HG03066 (cell line): ENCODE results near the gene DOK3.

ENCODE experiments used
- ATAC-seq: cut with Tn5 transposase; IDR thresholded peaks from one replicate; pipeline ENCODE4 v1.9.1; 2021; ENCODE audit warnings: low read depth; ENCODE audit not compliant: unreplicated experiment

DOK3 gene

DNA sequence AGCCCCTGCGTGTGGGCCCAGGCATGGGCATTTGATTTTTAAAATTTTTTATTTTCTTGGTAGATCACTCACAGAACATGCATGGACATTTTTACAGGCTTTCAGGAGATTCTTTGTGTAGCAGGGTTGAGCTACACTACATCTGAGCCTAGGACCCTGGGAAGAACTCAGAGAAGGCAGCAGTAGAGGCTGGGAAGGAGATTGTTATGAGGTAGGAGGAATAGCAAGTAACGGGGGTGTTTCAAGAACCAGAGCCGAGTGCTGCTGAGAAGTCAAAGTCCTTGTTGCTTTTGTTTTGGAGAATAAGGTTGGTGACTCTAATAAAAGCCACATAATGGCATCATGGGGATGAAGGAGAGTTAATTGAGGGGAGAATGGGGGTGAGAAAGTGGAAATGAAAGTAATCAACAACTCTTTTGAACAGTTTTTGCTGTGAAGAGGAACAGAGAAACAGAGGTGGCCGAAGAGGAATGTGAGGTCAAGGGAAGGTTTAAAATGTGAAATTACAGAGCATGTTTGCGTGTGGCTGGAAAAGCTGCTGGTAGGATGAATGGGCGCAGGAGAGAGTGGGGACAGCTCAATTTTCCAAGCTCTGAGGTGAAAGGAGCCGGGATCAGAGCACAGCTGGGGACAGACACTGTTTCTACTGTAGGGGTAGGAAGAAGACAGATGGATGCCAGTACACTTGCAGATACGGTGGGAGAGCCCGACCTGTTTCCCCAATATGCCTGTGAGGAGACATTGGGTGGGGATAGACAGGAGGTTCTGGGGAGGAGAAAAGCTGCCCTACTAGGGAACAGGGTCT lies 7.5 kb downstream of the DOK3 start:
- no peak for ATAC-seq

DNA sequence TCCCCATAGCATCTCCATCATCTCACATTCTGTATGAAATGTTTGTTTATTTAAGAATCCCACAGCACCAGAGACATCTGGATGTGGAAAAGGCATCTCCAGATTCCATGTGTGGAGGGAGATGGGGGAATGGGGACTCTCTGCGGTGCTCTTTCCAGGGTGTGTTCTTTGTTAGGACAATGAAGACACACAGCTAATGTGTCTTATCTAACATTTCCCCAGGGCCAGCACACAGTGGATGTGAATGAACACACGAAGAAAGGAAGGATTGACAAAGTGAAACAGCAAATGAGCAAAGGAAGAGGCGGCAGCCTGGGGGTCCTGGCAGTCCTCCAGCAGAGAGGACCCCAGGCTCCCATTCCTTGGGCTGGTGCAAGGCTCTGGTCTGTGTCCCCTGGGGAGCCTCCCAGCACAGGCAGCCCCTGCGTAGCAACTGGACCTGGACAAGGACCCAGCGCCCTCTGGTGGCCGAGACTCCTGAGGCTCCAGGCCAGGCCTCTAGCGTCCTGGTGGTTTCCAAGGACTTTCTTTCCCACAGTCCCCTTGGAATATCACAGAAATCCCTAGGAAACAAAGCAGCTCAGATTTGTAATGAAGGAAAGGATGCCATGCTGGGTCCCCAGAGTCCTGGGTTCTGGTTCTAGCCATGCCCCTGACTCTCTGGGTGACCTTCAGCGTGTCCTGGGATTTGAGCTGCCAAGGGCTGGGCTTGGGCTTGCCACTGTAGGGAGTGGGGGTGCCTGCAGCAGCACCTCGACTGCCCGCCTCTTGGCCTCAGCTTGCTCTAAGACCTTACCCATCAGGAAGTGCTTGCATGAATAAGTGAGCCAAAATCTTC lies 8.7 kb downstream of the DOK3 start:
- ATAC-seq: no peak

DNA sequence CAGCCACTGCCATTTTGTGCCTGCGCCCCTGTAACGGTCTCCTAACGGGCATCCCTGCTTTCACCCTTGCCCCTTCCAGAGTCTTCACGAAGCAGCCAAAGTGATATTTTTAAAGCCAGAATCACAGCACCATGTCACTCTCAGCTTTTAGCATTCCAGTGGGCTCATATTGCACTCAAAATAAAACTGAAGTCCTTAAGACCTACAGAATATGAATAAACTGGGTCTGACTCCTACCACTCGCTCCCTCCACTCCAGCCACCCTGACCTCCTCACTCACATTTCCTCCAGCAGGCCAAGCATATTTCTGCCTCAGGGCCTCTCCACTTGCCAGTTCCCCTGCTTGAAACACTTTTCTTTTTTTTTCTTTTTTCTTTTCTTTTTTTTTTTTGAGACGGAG lies 9.8 kb downstream of the DOK3 start:
- ATAC-seq: no peak

DNA sequence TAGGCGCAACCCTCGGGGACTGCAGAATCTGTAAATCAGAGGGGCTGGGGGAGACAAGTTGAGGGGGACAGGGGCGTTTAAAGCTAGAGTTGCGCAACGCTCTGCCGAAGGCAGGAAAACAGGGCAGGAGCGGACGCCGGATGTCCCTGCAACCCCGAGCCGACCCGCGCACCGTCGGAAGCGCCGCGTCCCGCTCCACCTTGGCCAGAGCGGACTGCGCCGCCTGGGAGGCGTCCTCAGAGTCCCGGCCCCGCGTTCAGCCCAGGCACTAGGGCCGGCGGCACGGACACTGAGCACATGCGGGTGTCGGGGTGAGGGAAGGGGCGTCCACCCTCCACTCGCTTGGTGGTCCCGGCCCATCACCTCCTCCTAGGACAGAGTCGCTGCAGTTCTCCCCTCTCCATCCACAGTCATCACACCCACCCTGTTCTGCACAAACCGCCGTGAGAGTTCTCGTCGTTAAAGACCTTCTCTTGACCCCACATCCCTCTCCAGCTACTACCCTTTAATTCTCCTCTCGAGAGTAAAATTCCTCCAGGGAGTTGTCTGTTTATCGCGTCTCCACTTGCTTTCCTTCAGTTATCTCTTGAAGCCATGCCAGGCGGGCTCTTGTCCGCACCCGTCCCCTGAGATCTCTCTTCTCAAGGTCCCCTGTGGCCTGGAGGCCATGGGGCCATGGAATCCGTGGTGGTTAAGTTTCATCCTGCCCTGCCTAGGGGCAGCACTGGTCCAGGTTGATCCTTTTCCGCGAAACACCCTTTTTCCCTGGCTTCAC lies 11.4 kb downstream of the DOK3 start:
- ATAC-seq: peak; percentile 14

DNA sequence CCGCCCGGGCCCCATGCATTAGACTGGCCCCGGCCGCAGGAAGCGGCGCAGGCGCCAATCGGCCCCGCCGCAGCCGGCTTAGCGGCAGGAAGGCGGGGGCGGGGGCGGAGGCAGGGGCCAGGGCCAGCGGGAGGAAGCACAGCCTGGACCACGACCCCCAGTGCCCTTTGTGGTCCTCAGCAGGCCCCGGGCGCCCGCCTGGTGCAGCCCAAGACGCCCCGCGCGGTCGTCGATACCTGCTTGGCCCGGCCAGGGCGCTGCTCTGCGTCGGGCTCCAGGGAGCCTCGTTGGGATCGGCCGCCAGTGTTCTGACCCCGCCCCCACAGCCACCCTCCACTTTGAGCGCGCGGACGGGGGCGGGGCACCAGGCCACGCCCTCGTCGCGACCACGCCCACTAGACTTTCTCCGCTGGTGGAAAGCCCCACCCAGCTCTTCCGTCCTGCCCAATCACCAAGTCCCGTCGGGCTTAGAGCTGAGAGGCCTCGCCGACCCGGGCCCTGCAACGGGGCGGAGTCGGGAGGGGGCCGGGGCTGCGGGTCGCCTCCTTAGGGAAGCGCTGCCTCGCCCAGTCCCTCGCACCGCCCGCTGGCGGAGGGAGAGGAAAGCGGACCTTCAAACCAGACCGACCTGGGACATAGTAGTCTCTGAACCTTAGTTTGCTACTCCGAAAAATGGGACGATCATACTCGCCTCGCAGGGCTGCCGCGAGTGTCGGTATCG lies 12.2 kb downstream of the DOK3 start, which contains the start of gene PDLIM7:
Gene PDLIM7 (minus strand): TSS at position 313 of the 721 bp plus-strand sequence. CDS start 1,092 bp downstream, outside the sequence.
- ATAC-seq: peak; percentile 69

DNA sequence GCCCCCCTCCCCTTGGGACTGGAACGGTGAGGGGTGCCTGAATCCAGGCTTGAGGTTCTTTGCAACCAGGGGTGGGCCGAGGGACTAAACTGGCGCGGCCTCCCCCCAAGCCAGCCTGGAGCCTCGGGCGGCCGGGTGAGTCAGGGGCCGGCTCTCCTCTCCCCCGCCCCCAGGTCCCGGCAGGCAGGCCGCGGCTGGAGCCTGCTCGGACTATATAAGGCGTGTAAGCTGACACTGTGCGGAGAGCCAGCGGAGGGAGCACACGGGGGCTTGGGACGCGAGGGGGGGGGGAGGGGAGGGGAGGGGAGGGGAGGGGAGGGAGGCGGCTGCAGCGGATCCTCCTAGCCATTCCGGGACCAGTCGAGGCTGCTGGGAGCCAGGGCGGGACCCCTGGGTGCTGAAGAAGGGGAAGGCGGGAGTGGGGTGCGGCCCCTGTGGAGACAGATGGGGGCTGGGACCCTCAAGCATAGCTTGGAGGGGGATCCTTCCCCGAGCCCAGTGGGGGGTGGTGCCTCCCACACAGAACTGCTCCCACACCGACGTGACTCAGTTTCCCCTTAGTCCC lies 12.8 kb downstream of the DOK3 start:
- ATAC-seq: no peak

DNA sequence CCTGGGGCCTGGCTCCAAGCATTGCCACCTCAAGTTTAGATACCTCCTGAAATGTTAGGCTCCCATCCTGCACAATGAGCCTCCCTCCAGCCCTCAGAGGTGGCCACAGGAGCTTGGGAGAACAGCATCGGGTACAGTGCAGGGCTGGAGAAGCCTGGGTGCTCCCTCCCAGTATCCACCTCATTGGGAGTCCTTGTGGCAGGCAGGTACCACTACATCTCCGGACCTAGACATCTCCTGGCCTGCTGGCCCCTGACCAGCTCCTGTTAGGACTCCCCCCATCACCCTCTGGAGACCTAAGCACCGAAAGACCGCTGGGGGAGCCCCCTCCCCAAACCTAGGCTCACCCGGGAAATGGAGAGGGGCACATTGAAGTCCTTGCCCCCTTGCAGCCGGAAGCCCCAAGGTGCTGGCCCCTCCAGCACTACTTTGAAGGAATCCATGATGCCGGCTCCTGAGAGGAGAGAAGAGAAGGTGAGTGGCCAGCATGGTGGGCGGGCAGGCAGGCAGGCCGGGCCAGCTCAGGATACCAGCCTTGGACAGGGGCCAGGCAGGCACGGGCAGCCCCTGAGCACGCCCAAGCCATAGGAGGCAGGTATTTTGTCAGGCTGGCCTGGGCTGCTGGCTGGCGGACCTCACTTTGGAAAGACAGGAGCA lies 13.4 kb downstream of the DOK3 start:
- no peak for ATAC-seq

DNA sequence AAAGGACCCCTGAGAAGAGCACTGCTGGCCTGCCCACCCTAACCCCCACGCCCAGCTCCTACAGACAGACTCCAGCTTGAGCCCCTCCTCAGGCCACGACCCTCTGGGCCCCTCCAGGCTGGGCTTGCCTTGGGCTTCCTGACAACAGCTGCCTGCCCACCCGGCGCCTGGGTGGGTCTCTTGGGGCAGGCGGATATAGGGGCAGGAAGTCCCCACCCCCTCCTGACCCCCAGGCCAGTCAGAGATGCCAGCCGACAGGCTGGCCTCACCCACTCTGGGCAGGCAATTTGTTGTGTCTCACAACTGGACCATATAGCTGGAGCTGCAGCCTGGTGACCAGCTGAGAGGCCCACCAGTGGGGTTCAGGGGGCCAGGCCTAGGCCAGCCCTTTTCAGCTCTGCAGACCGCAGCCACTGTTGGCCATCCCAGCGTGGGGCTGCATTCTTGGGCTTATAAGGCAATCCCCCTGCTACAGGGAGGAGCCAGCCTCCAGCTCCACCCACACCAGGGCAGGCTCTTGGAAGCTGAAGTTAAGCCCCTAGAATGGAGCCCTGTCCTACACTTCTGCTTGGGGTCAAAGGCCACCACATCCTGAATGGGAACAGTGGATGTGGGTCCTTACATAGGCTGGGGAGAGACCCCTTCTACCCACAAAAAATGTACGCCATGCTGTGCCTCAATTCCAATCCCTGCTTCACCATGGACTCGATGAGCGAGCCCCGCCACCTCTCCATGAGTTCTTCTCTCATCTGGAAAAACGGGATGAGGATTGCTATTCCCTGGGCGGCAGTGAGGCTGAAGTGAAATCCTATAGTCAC lies 14.2 kb downstream of the DOK3 start:
- ATAC-seq: no peak

DNA sequence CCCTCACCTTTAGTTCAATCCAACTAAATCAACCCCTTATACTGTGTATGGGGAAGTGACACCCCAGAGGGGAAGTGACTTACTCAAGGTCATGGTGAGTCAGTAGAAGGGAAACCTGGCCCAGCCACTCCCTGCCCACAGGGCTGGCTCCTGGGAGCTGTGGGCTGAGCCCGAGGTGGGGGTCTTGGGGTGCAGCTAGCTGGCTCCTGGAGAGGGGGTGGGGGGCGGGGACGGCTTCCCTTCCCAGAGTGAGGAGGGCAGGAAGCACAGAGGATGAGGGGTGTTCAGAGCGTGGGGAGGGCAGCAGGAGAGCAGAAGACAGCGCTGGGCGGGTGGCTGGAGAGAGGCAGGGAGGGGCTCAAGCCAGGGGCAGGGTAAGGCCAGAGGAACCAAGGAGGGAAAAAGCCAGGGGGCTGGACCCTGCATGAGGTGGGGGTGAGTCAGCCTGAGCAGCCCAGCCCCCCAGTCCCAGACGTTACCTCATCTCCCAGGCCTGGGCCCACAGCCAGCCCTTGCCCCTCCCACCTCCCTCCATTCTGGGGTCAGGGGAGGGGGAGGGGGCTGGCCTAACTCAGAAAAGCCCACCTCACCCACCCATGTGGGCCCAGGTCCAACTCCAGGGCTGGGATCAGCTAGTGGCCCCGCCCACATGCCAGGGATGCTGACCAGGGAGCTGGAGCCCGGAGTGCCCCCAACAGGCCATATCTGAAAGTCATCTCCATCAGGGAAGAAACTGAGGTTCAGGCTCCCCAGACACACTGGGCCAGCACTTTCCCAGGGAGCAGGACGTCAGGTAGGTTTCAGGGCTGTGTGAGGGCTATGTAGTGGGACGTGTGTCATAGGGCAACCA lies 15.1 kb downstream of the DOK3 start:
- no peak for ATAC-seq

DNA sequence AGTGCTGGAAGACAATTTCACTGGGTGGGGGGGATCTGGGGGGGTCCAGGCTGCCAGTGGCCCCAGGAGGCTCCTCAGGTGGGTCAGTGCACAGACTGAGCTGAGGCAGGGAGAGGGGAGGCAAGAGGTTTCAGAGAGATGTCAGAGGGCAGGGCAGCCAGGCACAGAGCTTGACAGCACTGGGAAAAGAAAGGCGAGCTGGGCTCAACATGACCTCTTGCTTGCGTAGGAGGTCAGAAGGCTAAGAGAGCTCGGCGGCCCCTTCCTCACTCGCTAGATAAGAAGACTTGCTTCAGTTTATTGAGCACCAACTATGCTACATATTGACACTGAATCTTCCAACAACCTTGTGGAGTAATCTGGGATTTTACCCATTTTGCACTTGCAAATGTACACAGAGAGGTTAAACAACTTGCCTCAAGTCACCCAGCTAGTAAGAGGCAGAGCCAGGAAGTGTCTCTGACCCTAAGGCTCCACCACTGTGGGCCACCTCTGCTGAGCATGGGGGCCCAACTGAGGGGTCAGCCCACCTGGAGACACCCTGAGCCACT lies 15.8 kb downstream of the DOK3 start:
- no peak for ATAC-seq

DNA sequence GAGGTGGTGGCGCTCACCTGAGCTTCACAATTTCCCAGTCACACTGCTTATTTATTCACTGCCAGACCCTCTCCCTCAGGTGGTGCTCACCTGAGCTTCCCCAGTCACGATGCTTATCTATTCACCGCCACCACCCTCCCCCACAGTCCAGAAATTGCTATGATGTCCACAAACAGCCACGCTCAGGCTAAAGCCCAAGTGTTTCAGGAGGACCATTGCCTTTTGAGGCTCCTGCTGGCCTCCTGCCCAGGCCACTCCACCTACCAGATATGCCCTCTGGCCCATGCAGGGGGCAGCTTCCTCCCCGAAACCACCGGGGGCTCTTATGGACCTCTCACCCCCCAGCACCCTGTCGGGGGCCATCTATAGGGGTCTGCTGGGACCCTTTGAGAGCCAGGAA lies 16.8 kb downstream of the DOK3 start:
- no peak for ATAC-seq

DNA sequence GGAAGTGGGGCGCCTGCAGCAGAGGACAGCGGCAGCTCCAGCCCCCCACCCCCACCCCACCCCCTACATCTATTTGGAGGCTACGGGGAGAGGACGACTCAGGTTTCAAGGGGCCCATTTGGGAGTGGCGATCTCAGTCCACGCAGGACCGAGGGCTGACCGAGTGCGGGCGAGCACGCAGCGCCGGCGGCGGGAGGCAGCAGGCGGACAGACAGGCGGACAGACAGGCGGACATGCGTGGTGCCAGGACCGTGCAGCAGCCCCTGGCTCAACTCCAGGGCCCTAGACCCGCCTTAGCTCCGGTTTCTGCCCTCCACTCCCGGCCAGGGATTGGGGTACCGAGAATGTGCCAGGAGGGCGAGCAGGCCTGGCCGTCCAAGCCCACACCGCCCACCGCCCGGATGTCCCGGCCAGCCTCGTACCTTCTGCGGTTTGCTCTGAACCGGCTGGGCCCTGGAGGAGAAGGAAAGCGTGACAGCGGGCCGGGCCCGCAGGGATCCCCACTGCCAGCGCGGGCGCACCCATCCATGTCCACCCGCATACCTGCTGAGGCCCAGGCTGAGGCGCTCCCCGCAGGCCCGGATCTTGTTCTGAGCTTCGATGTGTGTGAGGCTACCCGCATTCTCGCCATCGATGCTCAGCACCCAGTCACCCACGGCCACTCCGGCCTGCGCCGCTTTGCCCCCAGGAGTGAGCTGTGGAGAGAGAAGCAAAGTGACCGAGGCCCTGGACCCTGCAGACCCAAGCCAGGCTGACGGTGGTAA lies 17.5 kb downstream of the DOK3 start:
- ATAC-seq: no peak

DNA sequence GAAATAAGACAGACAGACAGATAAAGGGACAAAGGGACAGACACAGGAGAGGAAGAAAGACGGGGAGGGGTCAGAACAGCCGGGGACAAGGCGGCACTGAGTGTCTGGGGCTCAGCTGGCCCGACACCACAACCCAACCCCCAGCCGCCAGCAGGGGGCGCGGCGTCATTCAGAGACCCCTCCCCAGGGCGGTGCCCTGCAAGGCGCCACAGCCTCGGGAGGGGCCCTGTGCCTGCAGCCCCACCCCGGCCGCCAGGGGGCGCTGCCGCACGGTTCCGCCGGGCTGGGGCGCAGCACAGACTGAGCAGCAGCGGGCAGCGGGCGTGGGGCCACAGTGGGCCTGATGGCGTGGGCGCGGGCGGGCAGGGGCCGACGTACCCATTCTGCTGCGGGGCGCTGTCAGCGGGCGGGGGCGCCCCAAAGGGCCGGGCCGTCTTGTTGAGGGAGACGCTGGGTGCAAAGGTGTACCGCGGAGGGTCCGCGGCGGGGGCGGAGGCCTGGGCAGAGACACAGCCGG lies 18.1 kb downstream of the DOK3 start:
- no peak for ATAC-seq

DNA sequence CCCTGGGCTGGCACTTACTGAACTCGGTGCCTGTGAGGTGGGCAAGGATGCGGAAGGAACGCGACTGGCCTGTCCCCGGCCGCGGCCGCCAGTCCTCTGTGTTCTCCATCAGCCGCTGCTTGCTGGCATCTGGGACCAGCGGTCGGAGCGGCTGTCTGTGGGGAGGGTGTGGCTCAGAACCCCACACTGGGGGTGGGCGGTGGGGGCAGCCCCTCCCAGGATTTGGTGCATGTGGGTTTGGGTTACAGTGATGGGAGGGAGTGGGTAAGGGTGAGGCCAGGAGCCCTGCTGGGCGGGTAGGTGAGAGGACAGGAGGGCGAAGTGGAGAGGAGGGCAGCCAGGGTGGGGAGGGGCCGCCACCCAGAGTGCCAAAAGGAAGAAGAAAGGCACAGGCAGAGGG lies 18.6 kb downstream of the DOK3 start:
- ATAC-seq: no peak

DNA sequence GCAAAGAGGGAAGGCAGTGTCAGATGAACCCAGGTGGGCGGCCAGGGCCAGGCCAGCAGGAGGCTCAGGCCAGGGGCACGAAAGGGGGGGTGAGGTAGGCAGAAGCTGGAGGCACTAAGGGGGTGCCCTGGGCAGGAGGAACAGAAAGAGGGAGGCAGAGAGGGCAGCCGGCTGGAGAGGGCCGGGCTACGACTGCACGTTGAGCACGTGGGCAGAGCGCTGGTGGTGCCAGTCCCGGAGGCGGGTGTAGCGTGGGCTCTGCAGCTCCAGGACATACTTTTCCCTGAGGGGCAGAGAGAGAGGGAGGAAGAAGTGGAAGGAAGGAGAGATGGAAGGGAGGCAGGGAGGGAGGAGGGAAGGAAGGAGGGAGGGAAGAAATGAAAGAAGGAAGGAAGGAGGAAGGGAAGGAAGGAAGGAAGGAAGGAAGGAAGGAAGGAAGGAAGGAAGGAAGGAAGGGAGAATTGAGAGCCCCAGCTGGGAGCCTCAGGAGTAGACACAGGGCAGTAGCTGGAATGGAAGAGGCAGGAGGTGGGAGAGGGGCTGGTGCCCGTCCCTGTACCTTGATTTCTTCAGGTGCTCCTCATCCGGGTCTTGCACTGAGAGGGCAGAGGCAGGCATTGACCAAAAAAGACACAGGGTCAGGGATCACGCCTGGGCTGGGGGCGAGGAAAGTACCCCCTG lies 19.2 kb downstream of the DOK3 start:
- ATAC-seq: no peak

DNA sequence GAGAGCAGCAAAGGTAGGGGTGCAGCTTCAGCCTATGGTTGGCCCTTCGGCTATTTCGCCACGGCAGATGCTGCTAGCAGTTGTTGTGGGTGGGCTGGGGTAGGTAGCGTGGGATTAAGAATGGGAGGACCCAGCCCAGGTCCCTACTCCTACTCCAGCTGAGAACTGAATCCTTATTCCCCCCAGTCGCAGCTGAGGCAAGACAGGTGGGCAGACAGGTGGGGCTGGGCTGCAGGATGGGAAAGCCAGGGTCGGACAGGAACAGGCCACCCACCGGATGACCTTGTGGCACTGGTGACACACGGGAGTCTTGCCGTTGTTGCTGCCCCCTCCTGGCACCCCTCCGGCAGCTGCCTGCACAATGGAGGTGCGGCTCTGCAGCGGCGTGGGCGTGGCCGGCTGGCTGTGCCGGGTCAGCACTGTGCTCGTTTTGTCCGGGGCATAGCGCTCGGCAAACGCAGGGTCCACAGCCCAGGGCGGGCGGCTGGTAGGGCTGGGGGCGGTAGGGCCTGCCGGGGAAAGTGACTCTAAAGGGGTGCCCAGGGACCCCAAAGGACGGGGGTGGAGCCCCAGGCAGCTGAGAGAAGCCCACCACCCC lies 20.4 kb downstream of the DOK3 start:
- ATAC-seq: no peak
